ENCODE results near the gene ZSWIM1. TPM values are rescaled to one million over a fixed set of nuclear protein-coding genes. Genes with fewer than 3 reads are reported as not detected.

Gene ZSWIM1
- total and polyA plus RNA-seq, 9 donors, result 4.8 to 15.2 (median 11.5) TPM

DNA sequence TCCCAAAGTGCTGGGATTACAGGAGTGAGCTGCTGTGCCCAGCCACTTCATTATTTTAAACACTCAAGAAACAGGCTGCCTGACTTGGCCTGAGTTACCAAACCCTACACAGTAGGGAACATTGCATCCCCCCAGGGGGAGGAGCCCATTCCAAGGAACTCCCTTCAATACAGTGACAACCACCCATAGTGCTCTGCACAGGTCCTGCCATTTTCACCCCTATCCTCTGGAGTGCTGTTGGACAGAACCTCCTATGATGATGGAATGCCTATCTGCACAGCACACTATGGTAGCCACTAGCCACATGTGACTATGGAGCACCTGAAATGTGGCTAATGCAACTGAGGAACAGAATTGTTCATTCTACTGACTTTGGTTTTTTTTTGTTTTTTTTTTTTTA, 35.6 kb upstream of the ZSWIM1 start:
- intact Hi-C loops (cut with DNase I), result no loop called here
- TF ChIP-seq CTCF (IDR thresholded peaks at IDR 0.05) (no peak), EP300 (IDR thresholded peaks at IDR 0.05) (no peak), POLR2A (IDR thresholded peaks at IDR 0.05) (no peak)
- DNase-seq, result no peak
- no peak overlapping the region for H3K4me3 ChIP-seq
- H3K4me1 ChIP-seq (ENCODE audit: insufficient read depth), result peaks cover 6% of the 10 kb centered on the region
- no peak overlapping the region for H3K27ac ChIP-seq
- H3K9me3 ChIP-seq, result no peaks in the 10 kb centered on the region
- no peaks in the 10 kb centered on the region for H3K27me3 ChIP-seq
- H3K36me3 ChIP-seq, result no peaks in the 10 kb centered on the region

DNA sequence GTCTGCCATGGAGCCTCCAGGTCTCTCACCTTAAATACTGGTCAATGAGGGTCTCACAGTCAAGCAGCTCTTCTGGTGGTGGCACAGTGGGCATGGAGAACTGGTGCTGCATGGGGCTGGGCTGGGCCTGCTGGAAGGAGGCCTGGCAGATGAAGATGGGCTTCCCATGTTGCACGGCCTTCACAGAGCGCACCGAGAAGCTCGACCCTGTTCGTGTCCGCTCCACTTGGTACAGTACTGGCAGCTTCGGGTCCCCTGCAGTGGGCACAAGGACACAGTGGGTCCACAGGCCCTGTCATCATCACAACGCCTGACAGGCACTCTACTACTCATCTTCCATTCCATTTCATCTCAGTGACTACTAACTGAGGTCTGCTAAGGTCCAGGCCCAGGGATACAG, 32.6 kb upstream of the ZSWIM1 start:
- Histone ChIP-seq H3K4me3 (no peak overlapping the region), H3K27ac (no peak overlapping the region), H3K9me3 (no peaks in the 10 kb centered on the region), H3K4me1 (ENCODE audit: insufficient read depth) (peaks cover 2% of the 10 kb centered on the region), H3K36me3 (no peaks in the 10 kb centered on the region), H3K27me3 (no peaks in the 10 kb centered on the region)
- intact Hi-C loops (cut with DNase I), result no loop called here
- WGBS, 3 donors, result 91 to 93% (median 92%) methylated on average over 8 of the region's 8 CpGs
- TF ChIP-seq CTCF (IDR thresholded peaks at IDR 0.05), result no peak
- no peak for TF ChIP-seq EP300 (IDR thresholded peaks at IDR 0.05)
- TF ChIP-seq POLR2A (IDR thresholded peaks at IDR 0.05), result no peak
- peak in 1 of 5 donors; percentile 14 for DNase-seq

DNA sequence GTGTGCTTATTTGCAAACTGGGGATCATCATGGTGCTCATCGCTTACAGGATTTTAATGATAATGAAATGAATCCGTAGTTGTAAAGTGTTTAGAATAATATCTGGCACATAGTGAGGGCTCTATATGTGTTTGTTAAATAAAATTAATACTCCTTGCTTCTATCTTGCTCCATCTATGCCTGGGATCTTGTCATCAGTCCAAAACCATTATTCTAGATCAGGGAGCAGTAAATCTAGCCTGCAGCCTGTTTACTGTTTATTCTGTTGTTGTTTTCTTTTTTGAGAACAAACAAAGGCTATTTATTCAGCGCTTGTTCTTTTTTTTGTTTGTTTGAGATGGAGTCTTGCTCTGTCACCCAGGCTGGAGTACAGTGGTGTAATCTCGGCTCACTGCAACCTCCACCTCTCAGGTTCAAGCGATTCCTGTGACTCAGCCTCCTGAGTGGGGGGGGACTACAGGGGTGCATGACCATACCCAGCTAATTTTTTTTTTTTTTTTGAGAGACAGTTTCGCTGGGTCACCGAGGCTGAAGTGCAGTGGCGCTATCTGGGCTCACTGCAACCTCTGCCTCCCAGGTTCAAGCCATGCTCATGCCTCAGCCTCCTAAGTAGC, 32.0 kb upstream of the ZSWIM1 start:
- peaks cover 2% of the 10 kb centered on the region for H3K4me1 ChIP-seq (ENCODE audit: insufficient read depth)
- no peak overlapping the region for H3K4me3 ChIP-seq
- DNase-seq, result peak in 1 of 5 donors; percentile 7
- no peaks in the 10 kb centered on the region for H3K27me3 ChIP-seq
- no peaks in the 10 kb centered on the region for H3K9me3 ChIP-seq
- no peak overlapping the region for H3K27ac ChIP-seq
- intact Hi-C loops (cut with DNase I), result no loop called here
- H3K36me3 ChIP-seq, result no peaks in the 10 kb centered on the region
- WGBS, 3 donors, result 88 to 94% (median 89%) methylated on average over 8 of the region's 8 CpGs
- TF ChIP-seq CTCF (IDR thresholded peaks at IDR 0.05) (no peak), POLR2A (IDR thresholded peaks at IDR 0.05) (no peak), EP300 (IDR thresholded peaks at IDR 0.05) (no peak)

DNA sequence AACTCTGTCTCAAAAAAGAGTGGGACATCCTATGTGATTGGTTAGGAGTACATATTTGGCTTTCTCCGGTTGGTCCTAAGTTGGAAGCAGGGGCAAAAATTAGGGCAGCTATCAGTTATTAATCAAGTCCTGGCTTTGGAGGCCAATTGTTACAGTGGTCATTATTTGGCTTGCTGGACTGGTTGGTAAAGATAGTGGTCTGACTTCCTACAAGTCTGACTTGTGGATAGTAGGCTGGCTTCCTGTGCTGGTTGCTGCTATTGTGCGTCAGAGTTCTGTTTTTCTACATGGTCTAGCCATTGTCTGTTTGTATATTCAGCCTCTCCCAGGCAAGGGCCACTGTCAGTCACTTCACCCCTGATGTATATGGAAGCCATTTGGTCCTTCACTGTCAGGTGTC, 30.8 kb upstream of the ZSWIM1 start:
- WGBS, 3 donors, result 92 to 98% (median 97%) methylated on average over 2 of the region's 2 CpGs
- Histone ChIP-seq H3K4me3 (no peak overlapping the region), H3K27ac (no peak overlapping the region), H3K27me3 (no peaks in the 10 kb centered on the region), H3K9me3 (no peaks in the 10 kb centered on the region), H3K4me1 (ENCODE audit: insufficient read depth) (peaks cover 2% of the 10 kb centered on the region), H3K36me3 (no peaks in the 10 kb centered on the region)
- intact Hi-C loops (cut with DNase I), result no loop called here
- DNase-seq, result peak in 1 of 5 donors; percentile 3
- TF ChIP-seq CTCF (IDR thresholded peaks at IDR 0.05), result no peak
- no peak for TF ChIP-seq EP300 (IDR thresholded peaks at IDR 0.05)
- TF ChIP-seq POLR2A (IDR thresholded peaks at IDR 0.05), result no peak
